ENCODE results near the gene HARBI1.

HARBI1 gene

GRCh38 chr11:46617972-46618314, 916 bp upstream of the HARBI1 start:
- FAIRE-seq (no peak), DNase-seq (ENCODE audit: insufficient read length, low spot score) (no peak)
- no peak for TF ChIP-seq POLR2A (IDR thresholded peaks at IDR 0.05; ENCODE audit: low read depth, low read length)

- FAIRE-seq, result no peak
- DNase-seq (ENCODE audit: insufficient read length, low spot score), result no peak
- TF ChIP-seq POLR2A (IDR thresholded peaks at IDR 0.05; ENCODE audit: low read depth, low read length), result no peak; the same call in 1 of the 2 replicates
Observed at GRCh38 chr11:46616551-46617133, 385 bp downstream of the HARBI1 start.

- no peak for TF ChIP-seq POLR2A (IDR thresholded peaks at IDR 0.05; ENCODE audit: low read depth, low read length)
- FAIRE-seq (no peak), DNase-seq (ENCODE audit: insufficient read length, low spot score) (peak; percentile 45)
Observed at GRCh38 chr11:46615756-46616155, 1.3 kb downstream of the HARBI1 start.

- FAIRE-seq (no peak), DNase-seq (ENCODE audit: insufficient read length, low spot score) (no peak)
- no peak for TF ChIP-seq POLR2A (IDR thresholded peaks at IDR 0.05; ENCODE audit: low read depth, low read length)
Observed at GRCh38 chr11:46612326-46612725, 4.7 kb downstream of the HARBI1 start.

GRCh38 chr11:46611526-46612304, 5.3 kb downstream of the HARBI1 start:
- FAIRE-seq, result no peak
- DNase-seq (ENCODE audit: insufficient read length, low spot score), result no peak
- TF ChIP-seq POLR2A (IDR thresholded peaks at IDR 0.05; ENCODE audit: low read depth, low read length), result no peak

- FAIRE-seq, result no peak
- no peak for DNase-seq (ENCODE audit: insufficient read length, low spot score)
- no peak for TF ChIP-seq POLR2A (IDR thresholded peaks at IDR 0.05; ENCODE audit: low read depth, low read length)
Observed at GRCh38 chr11:46609386-46609785, 7.6 kb downstream of the HARBI1 start.

- TF ChIP-seq POLR2A (IDR thresholded peaks at IDR 0.05; ENCODE audit: low read depth, low read length), result no peak
- DNase-seq (ENCODE audit: insufficient read length, low spot score), result no peak
- no peak for FAIRE-seq
Observed at GRCh38 chr11:46607516-46607915, 9.5 kb downstream of the HARBI1 start.

- no peak for TF ChIP-seq POLR2A (IDR thresholded peaks at IDR 0.05; ENCODE audit: low read depth, low read length)
- no peak for DNase-seq (ENCODE audit: insufficient read length, low spot score)
- no peak for FAIRE-seq
Observed at GRCh38 chr11:46604796-46605195, 12.2 kb downstream of the HARBI1 start.

- no peak for TF ChIP-seq POLR2A (IDR thresholded peaks at IDR 0.05; ENCODE audit: low read depth, low read length)
- DNase-seq (ENCODE audit: insufficient read length, low spot score) (no peak), FAIRE-seq (no peak)
Observed at GRCh38 chr11:46603704-46604308, 13.2 kb downstream of the HARBI1 start.

GRCh38 chr11:46601129-46601528, 15.9 kb downstream of the HARBI1 start:
- no peak for TF ChIP-seq POLR2A (IDR thresholded peaks at IDR 0.05; ENCODE audit: low read depth, low read length)
- DNase-seq (ENCODE audit: insufficient read length, low spot score) (no peak), FAIRE-seq (no peak)

GRCh38 chr11:46600194-46600960, 16.6 kb downstream of the HARBI1 start:
- FAIRE-seq (no peak), DNase-seq (ENCODE audit: insufficient read length, low spot score) (no peak)
- TF ChIP-seq POLR2A (IDR thresholded peaks at IDR 0.05; ENCODE audit: low read depth, low read length), result no peak

- no peak for TF ChIP-seq POLR2A (IDR thresholded peaks at IDR 0.05; ENCODE audit: low read depth, low read length)
- no peak for FAIRE-seq
- DNase-seq (ENCODE audit: insufficient read length, low spot score), result no peak
Observed at GRCh38 chr11:46599340-46600193, 17.5 kb downstream of the HARBI1 start.

- TF ChIP-seq POLR2A (IDR thresholded peaks at IDR 0.05; ENCODE audit: low read depth, low read length), result no peak
- no peak for DNase-seq (ENCODE audit: insufficient read length, low spot score)
- peak; percentile 61 for FAIRE-seq
Observed at GRCh38 chr11:46597609-46598219, 19.3 kb downstream of the HARBI1 start.

All from H54 (cell line).